ENCODE data around the gene SYTL3.
"Not testable (repeated sequence)": the region's sequence is repeated elsewhere in the genome, so short reads cannot be mapped to it uniquely, and the experiment has no call there.

SYTL3 gene

DNA sequence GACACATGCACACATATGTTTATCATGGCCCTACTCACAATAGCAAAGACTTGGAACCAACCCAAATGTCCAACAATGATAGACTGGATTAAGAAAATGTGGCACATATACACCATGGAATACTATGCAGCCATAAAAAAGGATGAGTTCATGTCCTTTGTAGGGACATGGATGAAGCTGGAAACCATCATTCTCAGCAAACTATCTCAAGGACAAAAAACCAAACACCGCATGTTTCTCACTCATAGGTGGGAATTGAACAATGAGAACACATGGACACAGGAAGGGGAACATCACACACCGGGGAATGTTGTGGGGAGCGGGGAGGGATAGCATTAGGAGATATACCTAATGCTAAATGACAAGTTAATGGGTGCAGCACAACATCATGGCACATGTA, 27.2 kb downstream of the SYTL3 start:
- WGBS, 2 experiments = 89 to 94% methylated on average over 3 of the region's 3 CpGs
- not testable (repeated sequence) for H3K36me3 ChIP-seq (ENCODE audit: control insufficient read depth, insufficient read depth, low read length); H3K4me1 ChIP-seq (ENCODE audit: control insufficient read depth, insufficient read depth, low read length); H3K27ac ChIP-seq (ENCODE audit: insufficient read depth, low read depth, low read length, poor library complexity, severe bottlenecking); H3K9me3 ChIP-seq (ENCODE audit: control insufficient read depth, low read length); H3K4me3 ChIP-seq (ENCODE audit: insufficient read depth, low read depth, low read length); H3K27me3 ChIP-seq (ENCODE audit: control insufficient read depth, insufficient read depth, low read length, poor library complexity, severe bottlenecking)

DNA sequence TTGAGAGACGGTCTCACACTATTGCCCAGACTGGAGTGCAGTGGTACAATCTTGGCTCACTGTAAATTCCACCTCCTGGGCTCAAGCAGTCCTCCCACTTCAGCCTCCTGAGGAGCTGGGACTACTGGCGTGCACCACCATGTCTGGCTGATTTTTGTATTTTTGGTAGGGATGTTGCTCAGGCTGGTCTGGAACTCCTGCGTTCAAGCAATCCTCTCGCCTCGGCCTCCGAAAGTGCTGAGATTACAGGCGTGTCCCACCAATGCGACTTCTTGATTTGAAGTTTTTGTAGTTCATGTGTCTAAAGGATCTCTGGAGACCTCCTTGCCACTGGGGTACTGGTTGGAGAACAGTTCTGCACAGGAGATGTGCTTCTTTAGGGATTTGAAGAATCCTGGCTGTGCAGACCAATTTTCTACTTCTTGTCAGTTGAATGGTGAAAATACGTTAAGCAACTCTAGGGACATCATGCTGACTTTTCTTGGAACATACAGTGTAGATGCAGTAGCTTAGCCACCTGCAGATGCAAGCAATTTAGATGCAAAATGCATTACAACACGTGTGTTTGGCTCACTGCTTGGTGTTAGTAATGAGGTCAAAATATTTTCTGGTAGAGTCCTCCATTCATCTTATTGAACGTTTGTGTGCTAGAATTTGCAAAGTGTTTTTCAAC, 28.2 kb downstream of the SYTL3 start:
- no peaks in the 10 kb centered on the region for H3K36me3 ChIP-seq (ENCODE audit: control insufficient read depth, insufficient read depth, low read length)
- no peaks in the 10 kb centered on the region for H3K9me3 ChIP-seq (ENCODE audit: control insufficient read depth, low read length)
- H3K27ac ChIP-seq (ENCODE audit: insufficient read depth, low read depth, low read length, poor library complexity, severe bottlenecking) = no peak overlapping the region
- H3K27me3 ChIP-seq (ENCODE audit: control insufficient read depth, insufficient read depth, low read length, poor library complexity, severe bottlenecking) = no peaks in the 10 kb centered on the region
- H3K4me1 ChIP-seq (ENCODE audit: control insufficient read depth, insufficient read depth, low read length) = no peaks in the 10 kb centered on the region
- no peak overlapping the region for H3K4me3 ChIP-seq (ENCODE audit: insufficient read depth, low read depth, low read length)
- WGBS, 2 experiments = 82 to 85% methylated on average over 11 of the region's 11 CpGs

DNA sequence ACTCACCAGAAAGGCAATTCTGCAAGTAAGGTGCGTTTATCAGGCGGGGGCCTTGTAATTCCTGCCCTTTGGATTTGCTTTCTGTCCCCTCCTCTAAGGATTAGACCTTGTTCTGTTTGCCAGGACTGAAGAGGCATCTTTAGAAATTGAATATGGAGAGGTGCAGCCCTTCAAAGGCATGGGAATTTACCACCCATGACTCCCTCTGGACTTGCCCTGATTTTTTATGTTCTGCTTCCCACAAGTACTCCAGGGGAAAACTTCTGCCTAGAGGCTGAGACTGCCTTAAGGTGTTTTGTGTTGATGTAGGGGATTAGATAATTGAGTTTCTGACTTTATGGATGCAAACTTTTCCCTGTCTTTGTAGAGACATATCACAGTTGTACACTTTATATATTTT, 30.2 kb downstream of the SYTL3 start:
- Histone ChIP-seq H3K4me3 (ENCODE audit: insufficient read depth, low read depth, low read length) (no peak overlapping the region), H3K4me1 (ENCODE audit: control insufficient read depth, insufficient read depth, low read length) (no peaks in the 10 kb centered on the region), H3K9me3 (ENCODE audit: control insufficient read depth, low read length) (no peaks in the 10 kb centered on the region), H3K27me3 (ENCODE audit: control insufficient read depth, insufficient read depth, low read length, poor library complexity, severe bottlenecking) (no peaks in the 10 kb centered on the region), H3K27ac (ENCODE audit: insufficient read depth, low read depth, low read length, poor library complexity, severe bottlenecking) (no peak overlapping the region), H3K36me3 (ENCODE audit: control insufficient read depth, insufficient read depth, low read length) (no peaks in the 10 kb centered on the region)
- 84 to 87% methylated on average over 2 of the region's 2 CpGs for WGBS, 2 experiments

- Histone ChIP-seq H3K4me3 (ENCODE audit: insufficient read depth, low read depth, low read length) (no peak overlapping the region), H3K4me1 (ENCODE audit: control insufficient read depth, insufficient read depth, low read length) (no peaks in the 10 kb centered on the region), H3K27me3 (ENCODE audit: control insufficient read depth, insufficient read depth, low read length, poor library complexity, severe bottlenecking) (no peaks in the 10 kb centered on the region), H3K9me3 (ENCODE audit: control insufficient read depth, low read length) (no peaks in the 10 kb centered on the region), H3K36me3 (ENCODE audit: control insufficient read depth, insufficient read depth, low read length) (no peaks in the 10 kb centered on the region), H3K27ac (ENCODE audit: insufficient read depth, low read depth, low read length, poor library complexity, severe bottlenecking) (no peak overlapping the region)
- WGBS, 2 experiments = 91 to 92% methylated on average over 6 of the region's 6 CpGs
Measured at GRCh38 chr6:158680481-158680880, 30.6 kb downstream of the SYTL3 start.

GRCh38 chr6:158684311-158684710, 34.5 kb downstream of the SYTL3 start:
- Histone ChIP-seq H3K4me1 (ENCODE audit: control insufficient read depth, insufficient read depth, low read length) (no peaks in the 10 kb centered on the region), H3K27me3 (ENCODE audit: control insufficient read depth, insufficient read depth, low read length, poor library complexity, severe bottlenecking) (no peaks in the 10 kb centered on the region), H3K9me3 (ENCODE audit: control insufficient read depth, low read length) (no peaks in the 10 kb centered on the region), H3K4me3 (ENCODE audit: insufficient read depth, low read depth, low read length) (no peak overlapping the region), H3K27ac (ENCODE audit: insufficient read depth, low read depth, low read length, poor library complexity, severe bottlenecking) (no peak overlapping the region), H3K36me3 (ENCODE audit: control insufficient read depth, insufficient read depth, low read length) (no peaks in the 10 kb centered on the region)
- WGBS, 2 experiments = 92 to 93% methylated on average over 5 of the region's 5 CpGs

DNA sequence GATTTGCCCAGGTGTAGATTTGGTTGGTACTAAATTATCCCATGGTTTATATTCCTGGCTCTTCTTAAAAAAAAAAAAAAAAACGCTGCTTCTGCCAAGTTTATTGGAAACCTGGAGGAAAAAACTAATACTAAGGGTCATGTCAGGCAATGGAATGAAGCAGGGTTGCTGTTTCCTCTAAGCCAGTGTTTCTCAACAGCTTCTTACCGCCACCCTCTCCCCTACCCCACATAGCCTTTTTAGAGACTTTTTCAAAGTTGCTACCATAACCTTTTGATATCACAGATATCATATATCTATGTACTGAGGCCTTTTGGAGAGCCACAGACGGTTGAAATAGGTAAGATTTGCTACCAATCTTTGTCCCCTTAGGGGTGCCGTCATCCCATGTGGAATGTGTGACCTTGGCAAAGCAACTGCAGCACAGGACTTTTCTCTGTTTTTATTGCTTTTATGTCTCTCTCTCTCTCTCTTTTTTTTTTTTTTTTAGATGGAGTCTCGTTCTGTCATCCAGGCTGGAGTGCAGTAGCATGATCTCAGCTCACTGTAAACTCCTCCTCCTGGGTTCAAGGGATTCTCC, 35.0 kb downstream of the SYTL3 start:
- no peaks in the 10 kb centered on the region for H3K4me1 ChIP-seq (ENCODE audit: control insufficient read depth, insufficient read depth, low read length)
- H3K27ac ChIP-seq (ENCODE audit: insufficient read depth, low read depth, low read length, poor library complexity, severe bottlenecking) = no peak overlapping the region
- 87 to 94% methylated on average over 3 to 5 of the region's 5 CpGs for WGBS, 2 experiments
- H3K9me3 ChIP-seq (ENCODE audit: control insufficient read depth, low read length) = no peaks in the 10 kb centered on the region
- no peak overlapping the region for H3K4me3 ChIP-seq (ENCODE audit: insufficient read depth, low read depth, low read length)
- H3K36me3 ChIP-seq (ENCODE audit: control insufficient read depth, insufficient read depth, low read length) = no peaks in the 10 kb centered on the region
- H3K27me3 ChIP-seq (ENCODE audit: control insufficient read depth, insufficient read depth, low read length, poor library complexity, severe bottlenecking) = no peaks in the 10 kb centered on the region

DNA sequence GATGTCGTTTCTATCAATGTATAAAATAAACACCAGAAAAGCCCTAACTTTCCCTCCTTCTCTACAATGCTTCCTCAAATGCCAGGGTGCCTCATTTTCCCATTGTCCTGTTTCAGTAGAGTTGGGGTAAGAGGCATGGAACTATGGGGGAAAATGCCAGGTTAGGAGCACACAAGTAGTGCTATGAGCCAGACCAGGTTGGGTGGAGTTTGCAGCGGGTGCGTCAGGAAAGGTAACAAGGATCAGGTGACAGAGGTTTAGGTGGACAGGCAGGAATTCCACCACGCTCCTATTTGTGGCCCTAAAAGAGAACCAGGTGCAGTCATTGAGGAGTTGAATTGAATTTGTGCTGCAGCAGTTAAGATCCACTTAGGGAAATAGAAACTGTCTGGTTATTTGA, 36.5 kb downstream of the SYTL3 start:
- Histone ChIP-seq H3K4me1 (ENCODE audit: control insufficient read depth, insufficient read depth, low read length) (no peaks in the 10 kb centered on the region), H3K4me3 (ENCODE audit: insufficient read depth, low read depth, low read length) (no peak overlapping the region), H3K27ac (ENCODE audit: insufficient read depth, low read depth, low read length, poor library complexity, severe bottlenecking) (no peak overlapping the region), H3K36me3 (ENCODE audit: control insufficient read depth, insufficient read depth, low read length) (no peaks in the 10 kb centered on the region), H3K27me3 (ENCODE audit: control insufficient read depth, insufficient read depth, low read length, poor library complexity, severe bottlenecking) (no peaks in the 10 kb centered on the region), H3K9me3 (ENCODE audit: control insufficient read depth, low read length) (no peaks in the 10 kb centered on the region)
- WGBS, 2 experiments = 85 to 86% methylated on average over 4 of the region's 4 CpGs

- Histone ChIP-seq H3K36me3 (ENCODE audit: control insufficient read depth, insufficient read depth, low read length) (no peaks in the 10 kb centered on the region), H3K4me1 (ENCODE audit: control insufficient read depth, insufficient read depth, low read length) (no peaks in the 10 kb centered on the region), H3K9me3 (ENCODE audit: control insufficient read depth, low read length) (no peaks in the 10 kb centered on the region), H3K27me3 (ENCODE audit: control insufficient read depth, insufficient read depth, low read length, poor library complexity, severe bottlenecking) (no peaks in the 10 kb centered on the region), H3K27ac (ENCODE audit: insufficient read depth, low read depth, low read length, poor library complexity, severe bottlenecking) (no peak overlapping the region), H3K4me3 (ENCODE audit: insufficient read depth, low read depth, low read length) (no peak overlapping the region)
- 92 to 94% methylated on average over 7 of the region's 7 CpGs for WGBS, 2 experiments
Measured at GRCh38 chr6:158686791-158687381, 37.0 kb downstream of the SYTL3 start.

DNA sequence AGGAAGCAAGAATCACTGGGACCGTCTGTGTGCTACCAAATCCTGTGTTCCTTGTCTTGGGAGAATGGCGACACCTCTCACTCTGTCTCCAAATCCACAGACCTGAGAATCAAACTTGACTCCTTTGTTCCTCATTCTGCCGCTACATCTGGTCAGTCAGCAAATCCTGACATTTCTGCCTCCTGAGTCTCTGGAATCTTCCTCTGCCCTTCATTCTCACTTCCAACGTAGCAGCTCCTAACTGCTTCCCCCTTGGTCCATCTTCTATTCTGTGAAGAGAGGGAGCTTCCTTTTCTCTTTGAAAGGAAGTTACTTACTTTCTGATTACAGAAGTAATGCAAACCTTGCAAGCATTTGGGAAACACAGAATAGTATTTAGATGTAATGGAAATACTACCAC, 37.7 kb downstream of the SYTL3 start:
- Histone ChIP-seq H3K4me1 (ENCODE audit: control insufficient read depth, insufficient read depth, low read length) (no peaks in the 10 kb centered on the region), H3K27ac (ENCODE audit: insufficient read depth, low read depth, low read length, poor library complexity, severe bottlenecking) (no peak overlapping the region), H3K4me3 (ENCODE audit: insufficient read depth, low read depth, low read length) (no peak overlapping the region), H3K27me3 (ENCODE audit: control insufficient read depth, insufficient read depth, low read length, poor library complexity, severe bottlenecking) (no peaks in the 10 kb centered on the region), H3K36me3 (ENCODE audit: control insufficient read depth, insufficient read depth, low read length) (no peaks in the 10 kb centered on the region), H3K9me3 (ENCODE audit: control insufficient read depth, low read length) (no peaks in the 10 kb centered on the region)
- 88 to 91% methylated on average over 4 of the region's 4 CpGs for WGBS, 2 experiments

GRCh38 chr6:158688860-158689259, 39.0 kb downstream of the SYTL3 start:
- H3K4me3 ChIP-seq (ENCODE audit: insufficient read depth, low read depth, low read length) = no peak overlapping the region
- no peaks in the 10 kb centered on the region for H3K27me3 ChIP-seq (ENCODE audit: control insufficient read depth, insufficient read depth, low read length, poor library complexity, severe bottlenecking)
- H3K27ac ChIP-seq (ENCODE audit: insufficient read depth, low read depth, low read length, poor library complexity, severe bottlenecking) = no peak overlapping the region
- no peaks in the 10 kb centered on the region for H3K36me3 ChIP-seq (ENCODE audit: control insufficient read depth, insufficient read depth, low read length)
- no peaks in the 10 kb centered on the region for H3K9me3 ChIP-seq (ENCODE audit: control insufficient read depth, low read length)
- 100% methylated on average over 1 of the region's 1 CpG for WGBS, 2 experiments
- H3K4me1 ChIP-seq (ENCODE audit: control insufficient read depth, insufficient read depth, low read length) = no peaks in the 10 kb centered on the region

Data from ectodermal cell (in vitro differentiated cells).